RWPE2 (cell line): ENCODE measurements around the gene IL1R2.

ENCODE experiments used
- ATAC-seq: fragments of 200-7000 bp; cut with Tn5 transposase; 3 replicates; pipeline ENCODE4 v1.9.1; 2021; ENCODE audit warnings: low read depth
- DNase-seq: peaks from one replicate; pipeline ENCODE4 v3.0.0-alpha.2; 2020; ENCODE audit warnings: low spot score
- H3K27ac ChIP-seq: fragments of 450-650 bp; 2 replicates; pipeline ENCODE4 v1.5.1; 2017; ENCODE audit warnings: mild to moderate bottlenecking; ENCODE audit not compliant: poor library complexity, severe bottlenecking
- H3K27me3 ChIP-seq: fragments of 250-450 bp; sonication (Bioruptor Pico); 2 replicates; pipeline ENCODE4 v1.5.1; 2021; ENCODE audit warnings: mild to moderate bottlenecking, moderate library complexity; ENCODE audit not compliant: insufficient read depth, poor library complexity, severe bottlenecking
- H3K36me3 ChIP-seq: fragments of 250-450 bp; sonication (Bioruptor Pico); 2 replicates; pipeline ENCODE4 v1.5.1; 2020; ENCODE audit warnings: low read depth, mild to moderate bottlenecking, moderate library complexity
- H3K4me1 ChIP-seq: fragments of 250-450 bp; sonication (Bioruptor Pico); 2 replicates; pipeline ENCODE4 v1.5.1; 2021; ENCODE audit warnings: mild to moderate bottlenecking, moderate library complexity; ENCODE audit not compliant: insufficient read depth, poor library complexity, severe bottlenecking
- H3K4me3 ChIP-seq: fragments of 250-450 bp; sonication (Bioruptor Pico); 2 replicates; pipeline ENCODE4 v1.5.1; 2021; ENCODE audit warnings: mild to moderate bottlenecking, moderate library complexity; ENCODE audit not compliant: severe bottlenecking
- H3K9me3 ChIP-seq: fragments of 250-450 bp; sonication (Bioruptor Pico); 2 replicates; pipeline ENCODE4 v1.5.1; 2021; ENCODE audit warnings: mild to moderate bottlenecking, moderate library complexity; ENCODE audit not compliant: severe bottlenecking
- CTCF ChIP-seq: fragments of 450-650 bp; IDR thresholded peaks from one replicate; pipeline ENCODE4 v1.5.1; 2017; ENCODE audit warnings: mild to moderate bottlenecking, moderate library complexity; ENCODE audit not compliant: poor library complexity, severe bottlenecking

Gene IL1R2

GRCh38 chr2:101985101-101985792 is 6.5 kb upstream of the IL1R2 start:
- H3K27ac ChIP-seq: peak overlapping the region; percentile 37
- no peak for TF ChIP-seq CTCF
- peak; percentile 80 for DNase-seq
- no peaks in the 10 kb centered on the region for H3K9me3 ChIP-seq
- no peaks in the 10 kb centered on the region for H3K36me3 ChIP-seq
- peaks cover 21% of the 10 kb centered on the region for H3K4me1 ChIP-seq
- no peak overlapping the region for H3K4me3 ChIP-seq
- no peaks in the 10 kb centered on the region for H3K27me3 ChIP-seq
- ATAC-seq: peak; percentile 86

GRCh38 chr2:101985793-101986164 is 6.0 kb upstream of the IL1R2 start:
- no peaks in the 10 kb centered on the region for H3K27me3 ChIP-seq
- ATAC-seq (no peak), DNase-seq (no peak)
- H3K4me3 ChIP-seq: no peak overlapping the region
- no peaks in the 10 kb centered on the region for H3K9me3 ChIP-seq
- no peaks in the 10 kb centered on the region for H3K36me3 ChIP-seq
- TF ChIP-seq CTCF: no peak
- H3K27ac ChIP-seq: peak overlapping the region; percentile 37
- peaks cover 21% of the 10 kb centered on the region for H3K4me1 ChIP-seq

GRCh38 chr2:101986376-101986775 is 5.4 kb upstream of the IL1R2 start:
- no peak overlapping the region for H3K27ac ChIP-seq
- DNase-seq (no peak), ATAC-seq (no peak)
- TF ChIP-seq CTCF: no peak
- H3K4me1 ChIP-seq: peaks cover 21% of the 10 kb centered on the region
- no peaks in the 10 kb centered on the region for H3K9me3 ChIP-seq
- H3K4me3 ChIP-seq: no peak overlapping the region
- H3K36me3 ChIP-seq: no peaks in the 10 kb centered on the region
- no peaks in the 10 kb centered on the region for H3K27me3 ChIP-seq

- H3K4me3 ChIP-seq: no peak overlapping the region
- no peaks in the 10 kb centered on the region for H3K27me3 ChIP-seq
- DNase-seq (no peak), ATAC-seq (no peak)
- TF ChIP-seq CTCF: no peak
- H3K4me1 ChIP-seq: peaks cover 21% of the 10 kb centered on the region
- H3K36me3 ChIP-seq: no peaks in the 10 kb centered on the region
- H3K9me3 ChIP-seq: no peaks in the 10 kb centered on the region
- H3K27ac ChIP-seq: no peak overlapping the region
Measured at GRCh38 chr2:101986804-101987740, 4.7 kb upstream of the IL1R2 start.

GRCh38 chr2:101987832-101988231 is 3.9 kb upstream of the IL1R2 start:
- no peak for TF ChIP-seq CTCF
- Histone ChIP-seq H3K9me3 (no peaks in the 10 kb centered on the region), H3K36me3 (no peaks in the 10 kb centered on the region), H3K27ac (no peak overlapping the region), H3K4me3 (no peak overlapping the region), H3K27me3 (no peaks in the 10 kb centered on the region), H3K4me1 (peaks cover 21% of the 10 kb centered on the region)
- ATAC-seq (no peak), DNase-seq (no peak)
